ENCODE data around the gene TRIM71. TPM values are rescaled to one million over a fixed set of nuclear protein-coding genes. Genes with fewer than 3 reads are reported as not detected.

The TRIM71 gene
- total RNA-seq, 1 donor from 2014 or later: not detected

DNA sequence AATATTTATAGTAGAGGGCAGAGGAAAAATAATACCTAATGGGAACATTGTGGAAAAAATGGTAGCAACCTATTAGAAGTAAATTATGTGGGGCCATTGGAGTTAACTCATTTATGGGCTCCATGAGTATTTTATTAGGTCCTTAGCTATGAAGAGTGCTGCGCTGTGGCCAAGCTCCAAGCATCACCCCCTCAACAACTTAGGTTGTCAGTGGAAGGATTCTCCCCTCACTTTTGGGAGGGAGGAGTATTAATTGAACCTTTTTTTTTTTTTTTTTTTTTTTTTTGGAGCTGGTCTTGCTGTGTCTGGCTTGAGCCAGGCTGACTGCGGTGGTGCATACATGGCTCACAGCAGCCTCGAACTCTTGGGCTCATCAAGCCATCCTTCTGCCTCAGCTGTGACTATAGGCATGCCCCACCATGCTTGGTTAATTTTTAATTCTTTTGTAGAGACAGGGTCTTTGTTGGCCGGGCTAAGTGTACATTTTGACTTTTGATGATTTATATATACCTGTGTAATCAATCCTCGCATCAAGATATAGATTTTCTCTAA lies 45.2 kb downstream of the TRIM71 start:
- no peak for DNase-seq (ENCODE audit: low read depth in 2 of 2)

DNA sequence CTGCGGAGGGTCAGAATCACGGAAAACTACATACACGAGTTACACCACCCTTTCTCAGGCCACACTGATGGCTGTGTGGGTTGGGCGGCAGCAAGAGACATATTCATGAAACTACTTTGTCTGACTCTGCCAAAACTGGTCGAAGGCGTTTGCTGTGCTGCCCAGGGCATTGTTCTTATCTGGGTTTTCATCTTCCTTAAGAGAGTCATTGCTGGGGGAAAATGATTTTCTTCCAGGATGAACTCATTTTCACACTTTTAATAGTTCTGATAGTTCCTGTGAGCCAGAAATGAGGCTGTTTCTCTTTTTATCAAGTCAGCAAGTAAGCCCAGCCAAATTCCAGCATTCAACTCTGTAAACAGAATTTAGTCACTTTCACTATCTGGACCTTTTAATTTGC lies 47.6 kb downstream of the TRIM71 start:
- no peak for DNase-seq (ENCODE audit: low read depth in 2 of 2)

DNA sequence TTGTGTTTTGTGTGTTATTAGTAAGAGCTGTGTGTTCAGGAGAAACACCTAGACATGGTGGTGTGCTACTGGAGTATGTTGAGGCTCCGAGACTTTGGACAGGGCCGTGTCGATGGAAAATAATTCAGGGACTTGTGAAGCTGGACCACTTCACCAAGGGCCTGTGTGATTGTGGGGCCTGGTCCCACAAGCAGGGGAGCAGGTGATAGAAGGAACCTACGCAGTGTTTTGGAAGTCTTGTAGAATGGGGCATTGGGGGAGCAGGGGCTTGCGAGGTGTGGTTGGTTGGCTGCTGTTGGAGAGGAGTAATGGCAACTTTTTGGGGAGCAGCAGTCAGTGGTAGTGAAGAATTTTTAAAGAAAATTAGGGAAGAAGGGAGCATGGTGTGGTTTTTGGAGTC lies 48.7 kb downstream of the TRIM71 start:
- DNase-seq (ENCODE audit: low read depth in 2 of 2): no peak

DNA sequence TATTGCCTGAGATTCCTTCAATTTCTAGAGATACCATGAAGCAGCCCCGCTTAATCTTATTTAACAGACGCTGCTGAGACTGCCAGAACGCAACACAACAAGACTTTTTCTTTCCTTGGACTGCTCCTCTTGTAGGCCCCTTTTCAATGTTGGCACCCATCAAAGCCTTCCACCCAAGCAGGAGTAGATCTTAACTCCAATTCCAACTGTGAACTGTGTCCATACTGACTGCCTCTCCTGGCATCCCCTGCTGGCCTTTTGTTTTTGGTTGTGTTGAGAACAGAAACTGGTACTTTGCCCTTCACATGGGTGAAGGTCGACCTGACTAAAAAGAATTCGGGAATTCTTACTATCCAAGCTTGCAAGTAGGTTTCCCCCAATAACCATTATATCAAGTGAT lies 50.2 kb downstream of the TRIM71 start:
- DNase-seq (ENCODE audit: low read depth in 2 of 2): no peak

DNA sequence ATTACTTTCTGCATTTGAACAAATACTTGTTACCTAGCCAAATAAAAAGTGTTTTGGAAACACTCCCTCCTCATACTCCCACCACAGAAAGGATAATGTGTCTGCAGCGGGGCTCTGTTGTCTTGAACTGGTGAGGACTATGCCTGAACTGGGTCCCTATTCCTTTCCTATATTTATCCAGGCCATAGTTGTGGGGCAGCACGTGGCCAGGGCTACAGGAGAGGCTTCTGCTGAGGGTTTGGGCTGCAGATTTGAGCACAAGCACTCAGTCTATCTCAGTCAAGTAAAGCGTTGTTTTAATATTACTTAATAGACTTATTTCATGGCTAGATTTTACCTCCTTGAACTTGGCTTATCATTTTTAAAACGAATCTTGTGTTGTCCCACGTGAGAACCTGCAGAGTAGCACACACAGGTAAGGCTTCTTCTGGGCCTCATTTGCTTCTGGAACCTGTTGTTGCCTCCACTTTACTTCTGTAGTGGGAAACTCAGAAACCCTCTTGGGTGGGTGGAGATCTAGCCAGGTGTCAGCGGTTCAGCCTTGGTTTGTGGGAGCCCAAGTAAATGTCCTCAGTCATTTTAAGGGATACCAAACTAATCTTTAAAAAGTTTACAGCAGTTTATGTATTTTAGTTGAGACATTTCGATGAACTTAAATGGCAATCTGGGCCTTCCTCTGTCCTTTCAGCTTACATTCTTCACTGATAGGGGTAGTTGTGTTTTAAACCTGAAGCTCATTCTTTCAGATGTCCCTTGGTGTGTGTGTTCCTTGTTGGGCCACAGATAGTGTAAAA lies 51.1 kb downstream of the TRIM71 start:
- DNase-seq (ENCODE audit: low read depth in 2 of 2): no peak

DNA sequence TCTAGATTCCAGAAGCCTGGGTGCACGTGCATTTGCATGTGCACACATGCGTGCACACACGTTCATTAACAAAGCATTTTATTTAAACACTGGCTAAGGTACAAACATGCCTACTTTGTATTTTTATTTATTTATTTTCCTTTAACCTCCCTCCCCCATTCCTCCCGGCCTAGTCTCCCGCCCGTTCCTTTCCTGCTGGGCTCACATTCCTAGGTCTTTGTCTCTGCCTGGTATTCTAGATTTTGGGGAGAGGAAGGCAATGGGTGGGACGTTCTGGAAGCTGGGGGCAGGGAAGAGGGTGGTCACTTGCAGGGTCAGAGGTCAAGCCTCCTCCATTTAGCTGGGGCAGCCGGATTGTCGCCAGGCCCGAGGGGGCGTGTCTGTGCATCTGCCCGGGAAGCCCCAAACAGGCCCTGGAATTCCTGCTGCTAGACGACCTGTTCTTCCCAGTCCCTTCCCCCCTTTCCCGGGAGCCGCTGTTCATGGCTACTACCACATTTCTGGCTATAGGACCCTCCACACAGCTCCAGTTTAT lies 51.8 kb downstream of the TRIM71 start:
- no peak for DNase-seq (ENCODE audit: low read depth in 2 of 2)

DNA sequence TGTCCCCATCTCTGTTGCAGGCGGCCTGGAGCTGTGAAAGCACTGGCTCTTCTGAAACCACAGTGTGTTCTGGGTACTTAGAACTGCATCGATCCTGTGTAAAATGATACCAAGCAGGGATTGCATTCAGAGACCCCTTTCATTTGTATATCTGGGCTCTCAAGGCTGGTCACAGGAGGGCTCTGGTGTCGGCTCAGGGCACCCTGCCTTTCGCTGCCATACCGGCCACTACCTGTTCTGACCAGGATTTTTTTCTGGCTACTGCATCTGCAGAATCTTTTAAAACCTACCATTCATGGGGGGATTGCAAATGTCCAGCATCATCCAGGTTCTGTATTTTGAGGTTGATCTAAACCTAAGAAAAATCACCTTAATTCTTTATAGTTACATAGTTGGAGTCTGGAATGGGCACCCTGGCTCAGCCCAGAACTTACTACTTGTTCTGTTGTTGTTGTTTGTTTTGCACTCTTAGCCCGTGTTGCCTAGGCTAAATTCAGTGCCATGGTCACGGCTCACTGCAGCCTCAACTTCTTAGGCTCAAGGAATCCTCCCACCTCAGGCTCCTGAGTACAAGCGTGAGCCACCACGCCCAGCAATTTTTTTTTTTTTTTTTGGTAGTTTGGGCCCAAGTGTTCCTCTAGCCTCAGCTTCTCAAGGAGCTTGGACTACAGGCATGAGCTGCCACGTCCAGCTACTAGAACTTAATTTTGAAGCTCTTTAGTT lies 52.7 kb downstream of the TRIM71 start:
- no peak for DNase-seq (ENCODE audit: low read depth in 2 of 2)

DNA sequence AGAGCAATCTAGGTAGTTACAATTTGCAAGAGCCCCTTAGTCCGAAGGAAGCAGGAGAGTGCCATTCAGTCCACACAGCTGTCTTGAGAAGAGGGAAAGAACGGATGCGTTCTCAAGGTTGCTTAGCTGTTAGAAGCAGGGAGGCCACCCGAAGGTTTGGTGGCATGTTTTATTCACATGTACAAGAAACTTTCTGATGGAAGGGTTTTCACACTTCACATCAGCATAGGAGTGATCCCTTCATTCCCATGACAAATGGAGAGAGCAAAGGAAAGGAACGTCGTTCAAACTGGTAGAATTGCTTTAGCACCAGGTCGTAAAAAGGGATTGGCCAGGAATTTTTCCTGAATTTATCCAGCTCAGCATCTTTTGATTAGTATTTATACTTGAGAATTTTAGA lies 53.5 kb downstream of the TRIM71 start:
- no peak for DNase-seq (ENCODE audit: low read depth in 2 of 2)

DNA sequence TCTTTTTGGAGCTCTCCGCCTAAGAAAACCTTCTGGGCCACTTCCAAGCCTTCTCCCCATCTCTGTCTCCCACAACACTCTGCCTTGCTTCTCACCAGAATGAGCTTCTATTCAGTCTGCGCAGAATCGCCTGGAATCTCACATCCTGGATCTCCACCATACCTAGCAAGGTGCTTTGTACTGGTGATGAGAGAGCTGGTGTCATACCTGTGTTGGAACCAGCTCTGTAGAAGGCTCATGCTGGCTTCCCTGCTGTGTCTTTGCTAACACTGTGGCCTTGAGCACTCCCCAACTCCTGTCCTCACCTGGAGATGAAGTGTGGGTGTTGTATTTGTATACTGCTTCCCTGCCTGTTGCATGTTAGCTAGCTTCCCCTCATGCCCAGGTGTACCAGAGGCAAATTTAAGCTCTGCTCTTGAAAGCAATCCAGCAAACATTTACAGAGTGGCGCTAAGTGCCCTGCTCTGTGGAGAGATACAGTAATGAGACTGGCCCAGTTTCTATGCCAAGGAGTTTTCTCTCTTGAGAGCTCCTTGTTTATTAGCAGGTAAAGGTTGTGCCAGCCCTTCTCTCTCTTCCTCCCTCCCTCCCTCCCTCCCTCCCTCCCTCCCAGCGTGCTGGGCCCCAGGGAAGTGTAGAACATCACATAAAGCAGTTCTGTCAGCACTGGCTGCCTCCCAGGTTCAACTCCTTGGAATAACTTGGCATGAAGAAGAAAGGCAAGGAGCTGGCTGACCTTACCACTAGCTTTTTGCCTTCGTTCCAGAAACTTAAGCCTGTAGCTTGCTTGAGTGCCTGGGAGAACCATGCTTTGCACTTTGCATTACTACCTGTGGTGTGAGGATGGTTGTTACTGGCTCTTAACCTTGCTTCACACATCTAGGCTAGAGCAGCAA lies 54.9 kb downstream of the TRIM71 start:
- DNase-seq (ENCODE audit: low read depth in 2 of 2): no peak

DNA sequence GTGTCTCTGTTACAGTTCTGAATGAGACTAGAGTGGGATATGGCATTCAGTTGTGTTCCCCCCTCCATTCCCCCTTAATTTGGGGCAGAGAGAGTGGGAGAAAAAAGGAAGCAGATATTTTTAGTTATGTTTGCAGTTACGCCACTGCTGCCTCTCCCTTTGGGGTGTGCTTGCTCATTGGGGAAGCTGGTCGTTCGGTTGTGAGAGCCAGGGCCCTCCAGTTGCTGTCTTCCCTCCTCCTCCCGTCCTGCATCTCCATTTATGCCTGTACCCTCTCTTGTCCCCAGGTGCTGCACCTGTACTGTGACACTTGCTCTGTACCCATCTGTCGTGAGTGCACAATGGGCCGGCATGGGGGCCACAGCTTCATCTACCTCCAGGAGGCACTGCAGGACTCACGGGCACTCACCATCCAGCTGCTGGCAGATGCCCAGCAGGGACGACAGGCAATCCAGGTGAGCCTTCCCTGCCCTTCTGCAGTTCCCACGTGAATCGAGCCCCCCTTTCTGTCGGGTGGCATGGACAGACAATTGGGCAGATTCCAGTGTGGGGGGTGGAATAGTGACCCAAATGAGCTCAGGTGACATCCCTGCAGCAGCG lies 55.8 kb downstream of the TRIM71 start:
- DNase-seq (ENCODE audit: low read depth in 2 of 2): no peak

DNA sequence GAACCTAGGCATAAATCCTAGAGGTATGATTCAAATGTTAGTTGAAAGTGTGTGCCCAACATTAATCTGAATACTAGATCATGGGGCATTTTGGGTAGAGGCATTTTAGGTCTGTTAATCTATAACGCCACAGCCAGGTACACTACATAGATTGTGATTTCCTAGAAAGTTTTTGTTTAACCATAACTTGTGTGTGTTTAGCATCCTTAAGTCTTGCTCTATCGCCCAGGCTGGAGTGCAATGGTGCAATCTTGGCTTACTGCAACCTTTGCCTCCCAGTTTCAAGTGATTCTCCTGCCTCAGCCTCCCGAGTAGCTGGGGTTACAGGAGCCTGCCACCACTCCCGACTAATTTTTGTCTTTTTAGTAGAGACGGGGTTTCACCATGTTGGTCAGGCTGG lies 59.1 kb downstream of the TRIM71 start:
- no peak for DNase-seq (ENCODE audit: low read depth in 2 of 2)

DNA sequence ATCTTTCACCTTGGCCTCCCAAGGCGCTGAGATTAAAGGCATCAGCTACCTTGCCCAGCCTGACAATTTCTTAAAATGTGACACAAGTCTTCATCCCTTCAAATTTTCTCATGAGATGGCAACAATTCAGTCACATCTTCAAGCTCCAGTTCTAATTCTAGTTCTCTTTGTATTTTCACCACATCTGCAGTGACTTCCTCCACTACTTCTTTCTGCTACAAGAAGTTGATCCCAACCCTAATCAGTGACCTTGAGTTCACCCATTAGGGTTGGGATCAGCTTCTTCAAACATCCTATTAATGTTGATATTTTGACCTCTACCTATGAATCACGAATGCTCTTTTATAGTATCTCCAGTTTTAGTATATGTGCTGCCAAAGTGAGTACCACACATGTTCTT lies 59.8 kb downstream of the TRIM71 start:
- DNase-seq (ENCODE audit: low read depth in 2 of 2): no peak

DNA sequence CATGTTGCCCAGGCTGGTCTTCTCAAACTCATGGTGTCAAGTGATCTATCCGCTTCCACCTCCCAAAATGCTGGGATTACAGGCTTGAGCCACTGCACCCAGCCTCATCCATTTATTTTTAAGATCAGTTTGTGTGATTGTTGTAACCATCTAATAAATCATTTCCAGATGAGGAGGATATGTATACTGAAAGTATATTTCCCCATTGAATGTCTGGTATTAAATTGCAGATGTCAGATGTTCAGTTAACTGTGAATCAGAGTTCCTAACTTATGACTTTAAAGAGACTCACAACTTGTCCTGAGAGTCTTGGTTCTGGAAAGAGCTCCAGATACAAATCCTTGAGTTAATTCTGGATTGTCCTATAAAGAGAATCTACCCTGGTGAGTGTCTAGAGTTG lies 62.4 kb downstream of the TRIM71 start:
- DNase-seq (ENCODE audit: low read depth in 2 of 2): no peak

DNA sequence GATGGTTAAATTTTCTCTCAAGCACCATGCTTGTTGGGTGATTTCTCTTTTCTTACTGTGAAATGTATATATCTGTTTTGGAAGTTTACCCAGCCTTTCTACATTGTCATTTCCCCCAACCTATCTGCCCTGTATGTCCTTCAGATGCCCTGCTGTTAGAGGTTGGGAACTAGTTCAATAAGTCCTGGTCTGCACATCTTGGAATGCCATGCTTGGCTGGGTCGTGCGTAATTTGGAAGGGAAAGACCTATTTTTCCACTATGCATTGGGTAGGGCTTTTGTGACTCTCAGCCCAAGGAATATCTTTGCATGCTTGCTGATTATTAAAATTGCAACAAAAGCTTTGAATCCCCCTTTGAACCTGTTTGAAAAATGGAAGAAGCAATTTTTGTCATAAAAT lies 63.8 kb downstream of the TRIM71 start:
- DNase-seq (ENCODE audit: low read depth in 2 of 2): no peak

DNA sequence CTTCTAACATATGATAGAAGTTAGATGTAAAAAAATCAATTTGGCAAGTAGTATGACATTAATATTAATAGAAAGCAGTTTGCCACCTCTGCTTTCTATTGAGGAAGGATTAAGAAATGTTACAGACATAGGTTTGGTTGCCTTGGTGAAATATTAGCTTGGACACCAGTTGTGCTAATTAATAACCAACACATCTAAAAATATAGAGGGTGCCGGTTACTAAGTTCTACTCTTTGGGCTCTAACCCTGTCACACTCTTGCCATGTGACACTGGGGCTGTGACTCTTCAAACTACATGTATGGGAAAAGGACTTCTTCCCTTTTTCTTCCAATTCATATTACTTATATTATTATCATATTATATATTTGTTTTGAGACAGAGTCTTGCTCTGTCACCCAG lies 64.4 kb downstream of the TRIM71 start:
- no peak for DNase-seq (ENCODE audit: low read depth in 2 of 2)

DNA sequence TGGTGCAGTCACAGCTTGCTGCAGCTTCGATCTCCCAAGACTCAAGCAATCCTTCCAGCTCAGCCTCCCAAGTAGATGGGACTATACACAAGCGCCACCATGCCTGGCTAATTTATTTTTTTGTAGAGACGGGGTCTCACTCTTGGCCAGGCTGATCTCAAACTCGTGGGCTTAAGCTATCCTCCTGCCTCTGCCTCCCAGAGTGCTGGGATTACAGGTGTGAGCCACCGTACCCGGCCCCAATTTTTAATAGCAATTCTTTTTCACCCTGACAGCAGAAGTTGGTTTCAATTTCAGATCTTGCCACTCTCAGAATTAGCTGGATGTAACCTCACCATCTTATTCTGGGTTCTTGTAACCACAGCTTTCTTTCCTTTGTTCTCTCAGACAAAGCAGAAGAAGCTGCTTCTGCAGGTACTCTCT lies 64.8 kb downstream of the TRIM71 start:
- DNase-seq (ENCODE audit: low read depth in 2 of 2): no peak

DNA sequence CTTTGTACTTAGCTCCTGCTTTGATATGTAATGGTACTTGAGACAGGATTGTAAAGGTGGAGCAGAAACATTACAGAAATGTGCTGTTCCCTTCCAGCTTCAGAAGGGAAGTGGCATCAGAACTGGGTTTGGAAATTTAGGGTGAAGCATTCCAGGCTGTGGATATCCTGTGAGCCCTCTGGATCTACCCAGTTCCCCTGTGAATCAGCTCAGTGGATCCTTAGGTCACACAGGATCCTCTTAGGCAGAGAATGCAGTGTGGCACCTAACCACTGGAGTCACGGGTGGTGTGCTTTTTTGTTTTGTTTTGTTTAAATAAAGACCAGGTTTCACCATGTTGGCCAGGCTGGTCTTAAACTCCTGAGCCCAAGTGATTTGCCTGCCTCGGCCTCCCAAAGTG lies 66.0 kb downstream of the TRIM71 start:
- DNase-seq (ENCODE audit: low read depth in 2 of 2): no peak

DNA sequence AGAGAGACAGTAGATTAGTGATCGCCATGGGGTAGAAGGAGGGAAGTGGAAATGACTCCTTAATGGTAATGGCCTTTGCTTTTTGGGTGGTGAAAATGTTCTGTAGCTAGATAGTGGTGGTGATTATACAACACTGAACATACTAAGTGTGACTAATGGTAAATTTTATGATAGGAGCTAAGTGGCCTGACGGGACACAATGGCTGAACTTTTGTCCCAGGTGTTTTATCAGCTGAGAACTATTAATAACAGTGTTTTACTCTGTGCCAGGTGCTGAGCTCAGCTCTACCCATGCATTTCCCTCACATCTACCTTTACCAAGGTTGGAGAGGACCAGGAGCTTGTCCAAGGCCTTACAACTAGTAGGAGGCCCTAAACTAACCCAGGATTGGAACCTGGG lies 66.8 kb downstream of the TRIM71 start:
- no peak for DNase-seq (ENCODE audit: low read depth in 2 of 2)

DNA sequence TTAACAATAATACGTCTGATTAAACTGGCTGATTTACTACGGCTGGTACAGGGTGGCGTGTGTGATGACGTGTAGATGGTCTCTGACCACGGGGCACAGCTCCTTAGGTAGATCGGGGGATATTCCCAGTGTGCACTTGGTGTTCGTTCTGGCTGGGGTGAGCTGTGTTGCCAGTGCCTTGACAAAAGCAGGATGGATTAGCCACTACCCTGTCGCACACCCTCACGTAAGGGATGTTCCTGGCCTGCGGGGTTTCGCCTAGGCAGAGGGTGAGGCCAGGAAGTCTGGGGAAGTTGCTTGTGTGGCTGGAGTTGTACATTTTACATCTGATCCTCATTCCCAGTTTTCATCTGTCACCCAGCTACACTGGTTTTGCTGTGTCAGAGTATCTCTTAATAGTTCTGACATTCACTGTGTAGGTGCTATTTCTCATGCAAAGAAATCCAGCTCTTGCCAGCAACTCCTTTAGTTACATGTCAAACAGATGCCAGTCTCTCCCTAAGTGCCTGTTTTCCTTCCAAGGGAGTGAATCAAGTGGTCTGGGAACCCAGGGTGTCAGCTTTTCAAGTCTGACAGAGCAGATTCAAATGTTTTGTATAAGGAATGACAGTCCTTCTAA lies 67.6 kb downstream of the TRIM71 start:
- no peak for DNase-seq (ENCODE audit: low read depth in 2 of 2)

DNA sequence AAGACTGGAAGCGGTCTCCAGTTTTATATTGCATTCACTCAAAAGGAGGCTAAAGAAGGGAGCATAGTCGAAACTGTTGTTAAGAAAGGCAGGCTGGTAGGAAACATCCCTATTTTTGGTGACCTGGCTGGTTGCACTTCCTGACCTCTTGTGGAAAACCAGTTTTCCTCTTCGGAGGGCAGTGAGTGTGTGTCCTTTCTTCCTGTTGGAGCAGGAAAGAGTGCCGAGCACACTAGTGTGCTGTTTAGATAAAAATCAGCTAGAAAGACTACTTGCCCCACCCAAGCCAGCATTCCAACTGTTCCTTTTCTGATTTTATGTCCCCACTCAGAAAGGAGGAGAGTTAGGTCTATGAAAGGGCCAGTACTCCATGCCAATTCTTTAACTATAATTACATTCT lies 68.5 kb downstream of the TRIM71 start:
- peak; percentile 6 to 43 for DNase-seq (ENCODE audit: low read depth in 2 of 2)

DNA sequence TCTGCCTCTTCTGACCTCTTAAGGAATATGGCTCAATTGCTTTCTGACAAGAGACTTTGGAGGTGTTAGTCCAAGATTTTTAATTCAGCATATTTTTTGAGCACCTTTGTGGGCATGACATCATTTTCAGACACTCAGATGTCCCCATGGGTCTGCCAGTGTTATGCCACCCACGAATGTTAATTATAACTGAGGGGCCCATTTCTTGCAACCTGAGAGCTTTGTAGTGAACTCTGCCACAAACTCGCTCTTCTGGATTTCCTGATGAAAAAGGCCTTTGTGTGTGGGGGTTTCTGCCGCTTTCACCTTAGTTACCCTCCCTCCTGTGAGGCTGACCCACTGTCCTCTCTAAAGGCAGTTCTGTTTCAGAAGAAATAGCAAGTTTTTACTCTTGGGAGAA lies 69.1 kb downstream of the TRIM71 start:
- no peak for DNase-seq (ENCODE audit: low read depth in 2 of 2)

All from lung microvascular endothelial cell (primary cell).